GM19463 (cell line): ENCODE results near the gene RNU7-1.

Experiments
- ATAC-seq: cut with Tn5 transposase; IDR thresholded peaks from one replicate; pipeline ENCODE4 v1.9.1; 2021; ENCODE audit warnings: mild to moderate bottlenecking, moderate library complexity; ENCODE audit not compliant: unreplicated experiment

Gene RNU7-1

GRCh38 chr12:6963016-6963731, 19.6 kb downstream of the RNU7-1 start:
- ATAC-seq: no peak

- ATAC-seq: no peak
Measured at GRCh38 chr12:6963791-6964413, 20.3 kb downstream of the RNU7-1 start.

- no peak for ATAC-seq
Measured at GRCh38 chr12:6964605-6965025, 21.0 kb downstream of the RNU7-1 start.

- peak; percentile 40 for ATAC-seq
Measured at GRCh38 chr12:6965026-6965661, 21.5 kb downstream of the RNU7-1 start.

- no peak for ATAC-seq
Measured at GRCh38 chr12:6965714-6966113, 22.1 kb downstream of the RNU7-1 start.

- ATAC-seq: no peak
Measured at GRCh38 chr12:6966351-6966750, 22.7 kb downstream of the RNU7-1 start.

- ATAC-seq: no peak
Measured at GRCh38 chr12:6967651-6968100, 24.1 kb downstream of the RNU7-1 start.

- no peak for ATAC-seq
Measured at GRCh38 chr12:6968426-6968825, 24.8 kb downstream of the RNU7-1 start.

GRCh38 chr12:6970096-6970527, 26.5 kb downstream of the RNU7-1 start:
- ATAC-seq: peak; percentile 31

- ATAC-seq: no peak
Measured at GRCh38 chr12:6974180-6974579, 30.6 kb downstream of the RNU7-1 start.

- no peak for ATAC-seq
Measured at GRCh38 chr12:6975297-6976032, 31.8 kb downstream of the RNU7-1 start.

GRCh38 chr12:6977653-6978052, 34.0 kb downstream of the RNU7-1 start:
- ATAC-seq: no peak

- ATAC-seq: no peak
Measured at GRCh38 chr12:6978188-6978587, 34.6 kb downstream of the RNU7-1 start.

GRCh38 chr12:6978611-6979011, 35.0 kb downstream of the RNU7-1 start:
- no peak for ATAC-seq

GRCh38 chr12:6979021-6979420, 35.4 kb downstream of the RNU7-1 start:
- ATAC-seq: no peak

GRCh38 chr12:6979453-6979852, 35.8 kb downstream of the RNU7-1 start:
- no peak for ATAC-seq

GRCh38 chr12:6980075-6980474, 36.5 kb downstream of the RNU7-1 start:
- ATAC-seq: no peak

- ATAC-seq: no peak
Measured at GRCh38 chr12:6980740-6981139, 37.1 kb downstream of the RNU7-1 start.

GRCh38 chr12:6981152-6982052, 37.8 kb downstream of the RNU7-1 start:
- ATAC-seq: no peak

GRCh38 chr12:6982532-6982931, 38.9 kb downstream of the RNU7-1 start:
- no peak for ATAC-seq
